Hepatocyte (in vitro differentiated cells): ENCODE results near the gene DENND6B.

Source experiments
- EZH2phosphoT487 ChIP-seq: fragments of 200-600 bp; sonication (generic); IDR thresholded peaks from one replicate; pipeline ENCODE4 v1.6.1; 2018; ENCODE audit warnings: antibody characterized with exemption, mild to moderate bottlenecking, low read depth, moderate library complexity; ENCODE audit not compliant: unreplicated experiment, severe bottlenecking
- TF ChIP-seq, protein P1 (sequence below): fragments of 200-600 bp; sonication (generic); IDR thresholded peaks from 2 replicates; pipeline ENCODE4 v1.5.1; 2016; ENCODE audit warnings: antibody characterized with exemption, mild to moderate bottlenecking; ENCODE audit not compliant: poor library complexity

DNA sequence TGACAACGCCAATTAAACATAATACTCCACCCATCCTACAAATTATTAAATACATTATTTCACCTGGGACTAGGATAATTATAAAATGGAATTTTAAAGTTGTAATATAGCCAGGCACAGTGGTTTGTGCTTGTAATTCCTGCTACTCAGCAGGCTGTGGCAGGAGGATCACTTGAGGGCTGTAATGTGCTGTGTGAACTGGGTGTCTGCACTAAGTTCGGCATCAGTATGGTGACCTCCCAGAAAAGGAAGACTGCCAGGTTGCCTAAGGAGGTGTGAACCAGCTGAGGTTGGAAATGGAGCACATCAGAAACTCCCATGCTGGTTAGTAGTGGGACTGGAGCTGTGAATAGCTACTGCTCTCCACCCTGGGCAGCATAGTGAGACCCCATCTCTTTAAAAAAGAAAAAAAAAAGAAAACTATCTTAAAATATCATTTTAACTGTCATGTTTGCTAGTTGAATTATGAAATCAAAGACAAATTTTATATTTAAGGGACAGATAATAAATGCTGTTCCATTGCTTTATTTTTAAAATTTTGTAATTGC is 44.4 kb upstream of the DENND6B start:
- TF ChIP-seq, protein P1, sequence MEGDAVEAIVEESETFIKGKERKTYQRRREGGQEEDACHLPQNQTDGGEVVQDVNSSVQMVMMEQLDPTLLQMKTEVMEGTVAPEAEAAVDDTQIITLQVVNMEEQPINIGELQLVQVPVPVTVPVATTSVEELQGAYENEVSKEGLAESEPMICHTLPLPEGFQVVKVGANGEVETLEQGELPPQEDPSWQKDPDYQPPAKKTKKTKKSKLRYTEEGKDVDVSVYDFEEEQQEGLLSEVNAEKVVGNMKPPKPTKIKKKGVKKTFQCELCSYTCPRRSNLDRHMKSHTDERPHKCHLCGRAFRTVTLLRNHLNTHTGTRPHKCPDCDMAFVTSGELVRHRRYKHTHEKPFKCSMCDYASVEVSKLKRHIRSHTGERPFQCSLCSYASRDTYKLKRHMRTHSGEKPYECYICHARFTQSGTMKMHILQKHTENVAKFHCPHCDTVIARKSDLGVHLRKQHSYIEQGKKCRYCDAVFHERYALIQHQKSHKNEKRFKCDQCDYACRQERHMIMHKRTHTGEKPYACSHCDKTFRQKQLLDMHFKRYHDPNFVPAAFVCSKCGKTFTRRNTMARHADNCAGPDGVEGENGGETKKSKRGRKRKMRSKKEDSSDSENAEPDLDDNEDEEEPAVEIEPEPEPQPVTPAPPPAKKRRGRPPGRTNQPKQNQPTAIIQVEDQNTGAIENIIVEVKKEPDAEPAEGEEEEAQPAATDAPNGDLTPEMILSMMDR = no peak
- no peak for TF ChIP-seq EZH2phosphoT487
